Sigmoid colon (tissue), 4 donors: ENCODE results near the gene TPM1.

Source experiments
- EP300 ChIP-seq, 4 donors: sonication (generic); formaldehyde crosslinking; IDR thresholded peaks; one replicate each; pipeline ENCODE4 v1.6.1; 2017; ENCODE audit warnings: antibody characterized with exemption in 4 of 4
- POLR2A ChIP-seq, 2 donors: fragments of 450-650 bp; IDR thresholded peaks; one replicate each; pipeline ENCODE4 v1.6.1; 2016; ENCODE audit warnings: antibody characterized with exemption in 2 of 2, mild to moderate bottlenecking in 2 of 2, moderate library complexity in 2 of 2
- TF ChIP-seq, protein P1 (sequence below), 4 experiments: fragments of 450-650 bp in 3 of 4; fragments of 200-600 bp in 1 of 4; IDR thresholded peaks; one replicate each; pipeline ENCODE4 v1.5.1; 2016 to 2019; ENCODE audit warnings: antibody characterized with exemption in 4 of 4, mild to moderate bottlenecking in 3 of 4, moderate library complexity in 2 of 4

DNA sequence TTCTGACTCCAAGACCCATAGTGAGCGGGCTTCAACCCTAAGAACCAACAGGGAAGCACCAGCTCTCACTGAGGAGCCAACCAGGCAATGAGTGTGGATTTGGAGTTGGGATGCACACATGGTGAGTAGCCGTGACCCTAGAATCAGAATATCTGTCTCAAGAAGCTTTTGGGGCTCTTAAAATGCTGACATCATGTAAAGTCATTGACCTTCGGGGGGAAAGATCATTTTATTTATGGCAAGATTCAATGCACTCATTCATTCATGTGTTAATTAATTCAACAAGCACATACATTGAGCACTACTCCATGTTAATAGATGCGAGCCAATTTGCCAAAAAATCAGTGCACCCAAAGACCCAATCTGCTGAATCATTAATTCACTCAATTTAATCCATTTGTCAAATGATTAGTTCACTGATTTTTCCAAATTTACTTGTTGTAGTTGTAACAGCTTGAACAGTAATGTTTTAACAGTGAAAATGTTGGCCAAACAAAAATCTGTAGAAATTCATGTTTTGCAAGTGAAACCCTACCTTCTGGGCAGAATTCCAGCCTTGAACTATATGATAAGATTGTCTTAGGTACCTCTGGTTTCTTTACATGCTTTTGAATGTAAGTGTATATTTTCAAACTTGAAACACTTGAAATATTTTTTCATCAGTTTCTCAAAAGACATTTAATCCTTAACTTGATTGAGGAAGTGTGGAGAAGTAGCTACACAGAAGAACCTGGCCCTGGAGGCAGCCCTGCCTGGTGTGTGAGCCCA is 49.3 kb downstream of the TPM1 start:
- TF ChIP-seq, protein P1, sequence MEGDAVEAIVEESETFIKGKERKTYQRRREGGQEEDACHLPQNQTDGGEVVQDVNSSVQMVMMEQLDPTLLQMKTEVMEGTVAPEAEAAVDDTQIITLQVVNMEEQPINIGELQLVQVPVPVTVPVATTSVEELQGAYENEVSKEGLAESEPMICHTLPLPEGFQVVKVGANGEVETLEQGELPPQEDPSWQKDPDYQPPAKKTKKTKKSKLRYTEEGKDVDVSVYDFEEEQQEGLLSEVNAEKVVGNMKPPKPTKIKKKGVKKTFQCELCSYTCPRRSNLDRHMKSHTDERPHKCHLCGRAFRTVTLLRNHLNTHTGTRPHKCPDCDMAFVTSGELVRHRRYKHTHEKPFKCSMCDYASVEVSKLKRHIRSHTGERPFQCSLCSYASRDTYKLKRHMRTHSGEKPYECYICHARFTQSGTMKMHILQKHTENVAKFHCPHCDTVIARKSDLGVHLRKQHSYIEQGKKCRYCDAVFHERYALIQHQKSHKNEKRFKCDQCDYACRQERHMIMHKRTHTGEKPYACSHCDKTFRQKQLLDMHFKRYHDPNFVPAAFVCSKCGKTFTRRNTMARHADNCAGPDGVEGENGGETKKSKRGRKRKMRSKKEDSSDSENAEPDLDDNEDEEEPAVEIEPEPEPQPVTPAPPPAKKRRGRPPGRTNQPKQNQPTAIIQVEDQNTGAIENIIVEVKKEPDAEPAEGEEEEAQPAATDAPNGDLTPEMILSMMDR (IDR thresholded peaks at IDR 0.05), result no peak
- TF ChIP-seq EP300 (IDR thresholded peaks at IDR 0.05), result no peak
- TF ChIP-seq POLR2A (IDR thresholded peaks at IDR 0.05), result no peak
